Measurements from ENCODE around the gene USP43.

Gene USP43

GRCh38 chr17:9765322-9765721, 120.0 kb downstream of the USP43 start:
- Histone ChIP-seq H3K9ac (ENCODE audit: low read depth, low read length, poor library complexity) (no peak overlapping the region), H2AFZ (ENCODE audit: low read length) (no peak overlapping the region), H3K79me1 (ENCODE audit: low read depth, low read length) (no peaks in the 10 kb centered on the region), H3K14ac (ENCODE audit: low read length) (no peak overlapping the region), H3K4ac (ENCODE audit: low read length) (no peak overlapping the region), H3K9me3 (replicated peaks in 1 of 2; ENCODE audit: control insufficient read depth in 2 of 2, insufficient read depth in 1 of 2, low read depth in 1 of 2, low read length in 2 of 2) (no peaks in the 10 kb centered on the region), H3K36me3 (replicated peaks in 1 of 2; ENCODE audit: control insufficient read depth in 2 of 2, insufficient read depth in 2 of 2, low read length in 2 of 2) (no peaks in the 10 kb centered on the region), H4K8ac (ENCODE audit: low read depth, low read length) (no peak overlapping the region), H4K91ac (ENCODE audit: low read depth, low read length, poor library complexity) (no peak overlapping the region), H3K27ac (replicated peaks; ENCODE audit: low read length) (no peak overlapping the region), H2BK12ac (ENCODE audit: low read length) (no peak overlapping the region), H3K4me1 (ENCODE audit: control insufficient read depth in 2 of 2, insufficient read depth in 1 of 2, low read depth in 1 of 2, low read length in 2 of 2) (no peaks in the 10 kb centered on the region), H2BK5ac (ENCODE audit: low read length) (no peak overlapping the region), H3K4me3 (ENCODE audit: low read length in 2 of 2) (no peak overlapping the region), H3K4me2 (ENCODE audit: insufficient read depth, low read length, poor library complexity, severe bottlenecking) (no peak overlapping the region), H3K18ac (ENCODE audit: low read length) (no peak overlapping the region), H3K23ac (ENCODE audit: low read depth, low read length, poor library complexity) (no peak overlapping the region), H3K27me3 (ENCODE audit: control insufficient read depth in 3 of 3, insufficient read depth in 3 of 3, low read depth in 1 of 3, low read length in 3 of 3) (no peaks in the 10 kb centered on the region), H2BK120ac (ENCODE audit: low read depth, low read length) (no peak overlapping the region), H2AK5ac (ENCODE audit: low read depth, low read length) (no peak overlapping the region), H2BK15ac (ENCODE audit: low read length) (no peak overlapping the region)
- no peak for DNase-seq (ENCODE audit: low spot score)
- no CpG with 5 or more reads among the region's 1 CpG for WGBS, 2 donors (ENCODE audit: extremely low coverage in 2 of 2, insufficient read length in 2 of 2, insufficient replicate concordance in 1 of 2)

- DNase-seq (ENCODE audit: low spot score), result no peak
- no peak overlapping the region for H3K14ac ChIP-seq (ENCODE audit: low read length)
- H3K27ac ChIP-seq (replicated peaks; ENCODE audit: low read length), result no peak overlapping the region
Observed at GRCh38 chr17:9766970-9767369, 121.7 kb downstream of the USP43 start.

DNA sequence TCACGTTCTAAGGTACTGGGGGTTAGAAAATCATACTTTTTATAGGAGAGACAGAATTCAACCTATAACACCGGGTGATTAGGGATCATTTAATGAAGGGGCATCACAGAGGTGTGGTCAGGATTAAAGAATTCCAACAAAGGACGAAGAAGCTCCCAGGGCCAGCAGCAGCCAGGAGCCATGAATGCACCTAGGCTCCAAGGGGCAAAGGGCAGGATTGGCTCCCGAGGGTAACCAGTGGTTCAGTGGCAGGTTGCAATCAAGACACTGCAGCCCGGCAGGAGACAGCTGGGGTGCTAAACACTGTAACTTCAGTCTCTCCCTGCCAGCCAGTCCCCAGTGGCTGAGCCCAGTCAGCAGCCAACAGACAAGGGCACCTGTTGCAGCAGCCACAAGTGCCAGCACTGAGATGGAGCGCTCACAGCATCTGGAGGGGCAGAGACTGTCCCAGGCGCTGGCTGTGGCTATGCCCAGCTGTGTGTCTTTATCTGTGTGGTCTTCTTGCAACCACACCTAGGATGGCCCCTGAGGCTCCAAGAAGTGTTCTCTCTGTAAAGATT, 122.2 kb downstream of the USP43 start:
- no peaks in the 10 kb centered on the region for H3K4me1 ChIP-seq (ENCODE audit: control insufficient read depth in 2 of 2, insufficient read depth in 1 of 2, low read depth in 1 of 2, low read length in 2 of 2)
- no peak overlapping the region for H3K14ac ChIP-seq (ENCODE audit: low read length)
- no peaks in the 10 kb centered on the region for H3K9me3 ChIP-seq (replicated peaks in 1 of 2; ENCODE audit: control insufficient read depth in 2 of 2, insufficient read depth in 1 of 2, low read depth in 1 of 2, low read length in 2 of 2)
- H3K23ac ChIP-seq (ENCODE audit: low read depth, low read length, poor library complexity), result no peak overlapping the region
- no peak overlapping the region for H2BK120ac ChIP-seq (ENCODE audit: low read depth, low read length)
- H3K9ac ChIP-seq (ENCODE audit: low read depth, low read length, poor library complexity), result no peak overlapping the region
- no peaks in the 10 kb centered on the region for H3K27me3 ChIP-seq (ENCODE audit: control insufficient read depth in 3 of 3, insufficient read depth in 3 of 3, low read depth in 1 of 3, low read length in 3 of 3)
- no peaks in the 10 kb centered on the region for H3K79me1 ChIP-seq (ENCODE audit: low read depth, low read length)
- H3K4me3 ChIP-seq (ENCODE audit: low read length in 2 of 2), result no peak overlapping the region
- no peak overlapping the region for H4K8ac ChIP-seq (ENCODE audit: low read depth, low read length)
- no peaks in the 10 kb centered on the region for H3K36me3 ChIP-seq (replicated peaks in 1 of 2; ENCODE audit: control insufficient read depth in 2 of 2, insufficient read depth in 2 of 2, low read length in 2 of 2)
- H3K4ac ChIP-seq (ENCODE audit: low read length), result no peak overlapping the region
- H2AFZ ChIP-seq (ENCODE audit: low read length), result no peak overlapping the region
- H2BK5ac ChIP-seq (ENCODE audit: low read length), result no peak overlapping the region
- no peak for DNase-seq (ENCODE audit: low spot score)
- no peak overlapping the region for H2BK15ac ChIP-seq (ENCODE audit: low read length)
- H3K27ac ChIP-seq (replicated peaks; ENCODE audit: low read length), result no peak overlapping the region
- H2BK12ac ChIP-seq (ENCODE audit: low read length), result no peak overlapping the region
- H3K18ac ChIP-seq (ENCODE audit: low read length), result no peak overlapping the region
- no CpG with 5 or more reads among the region's 7 CpGs for WGBS, 2 donors (ENCODE audit: extremely low coverage in 2 of 2, insufficient read length in 2 of 2, insufficient replicate concordance in 1 of 2)
- H4K91ac ChIP-seq (ENCODE audit: low read depth, low read length, poor library complexity), result no peak overlapping the region
- H3K4me2 ChIP-seq (ENCODE audit: insufficient read depth, low read length, poor library complexity, severe bottlenecking), result no peak overlapping the region
- H2AK5ac ChIP-seq (ENCODE audit: low read depth, low read length), result no peak overlapping the region

More at GRCh38 chr17:9766970-9767369, 121.7 kb downstream of the USP43 start:
- Histone ChIP-seq H3K23ac (ENCODE audit: low read depth, low read length, poor library complexity) (no peak overlapping the region), H4K91ac (ENCODE audit: low read depth, low read length, poor library complexity) (no peak overlapping the region), H3K36me3 (replicated peaks in 1 of 2; ENCODE audit: control insufficient read depth in 2 of 2, insufficient read depth in 2 of 2, low read length in 2 of 2) (no peaks in the 10 kb centered on the region), H3K9me3 (replicated peaks in 1 of 2; ENCODE audit: control insufficient read depth in 2 of 2, insufficient read depth in 1 of 2, low read depth in 1 of 2, low read length in 2 of 2) (no peaks in the 10 kb centered on the region), H2BK12ac (ENCODE audit: low read length) (no peak overlapping the region), H2AFZ (ENCODE audit: low read length) (no peak overlapping the region), H3K18ac (ENCODE audit: low read length) (no peak overlapping the region), H3K27me3 (ENCODE audit: control insufficient read depth in 3 of 3, insufficient read depth in 3 of 3, low read depth in 1 of 3, low read length in 3 of 3) (no peaks in the 10 kb centered on the region), H2AK5ac (ENCODE audit: low read depth, low read length) (no peak overlapping the region), H3K4me2 (ENCODE audit: insufficient read depth, low read length, poor library complexity, severe bottlenecking) (no peak overlapping the region), H3K4ac (ENCODE audit: low read length) (no peak overlapping the region), H2BK5ac (ENCODE audit: low read length) (no peak overlapping the region), H3K4me1 (ENCODE audit: control insufficient read depth in 2 of 2, insufficient read depth in 1 of 2, low read depth in 1 of 2, low read length in 2 of 2) (no peaks in the 10 kb centered on the region), H3K9ac (ENCODE audit: low read depth, low read length, poor library complexity) (no peak overlapping the region), H4K8ac (ENCODE audit: low read depth, low read length) (no peak overlapping the region), H2BK120ac (ENCODE audit: low read depth, low read length) (no peak overlapping the region), H3K79me1 (ENCODE audit: low read depth, low read length) (no peaks in the 10 kb centered on the region), H3K4me3 (ENCODE audit: low read length in 2 of 2) (no peak overlapping the region), H2BK15ac (ENCODE audit: low read length) (no peak overlapping the region)
- WGBS, 2 donors (ENCODE audit: extremely low coverage in 2 of 2, insufficient read length in 2 of 2, insufficient replicate concordance in 1 of 2), result no CpG with 5 or more reads among the region's 5 CpGs

DNA sequence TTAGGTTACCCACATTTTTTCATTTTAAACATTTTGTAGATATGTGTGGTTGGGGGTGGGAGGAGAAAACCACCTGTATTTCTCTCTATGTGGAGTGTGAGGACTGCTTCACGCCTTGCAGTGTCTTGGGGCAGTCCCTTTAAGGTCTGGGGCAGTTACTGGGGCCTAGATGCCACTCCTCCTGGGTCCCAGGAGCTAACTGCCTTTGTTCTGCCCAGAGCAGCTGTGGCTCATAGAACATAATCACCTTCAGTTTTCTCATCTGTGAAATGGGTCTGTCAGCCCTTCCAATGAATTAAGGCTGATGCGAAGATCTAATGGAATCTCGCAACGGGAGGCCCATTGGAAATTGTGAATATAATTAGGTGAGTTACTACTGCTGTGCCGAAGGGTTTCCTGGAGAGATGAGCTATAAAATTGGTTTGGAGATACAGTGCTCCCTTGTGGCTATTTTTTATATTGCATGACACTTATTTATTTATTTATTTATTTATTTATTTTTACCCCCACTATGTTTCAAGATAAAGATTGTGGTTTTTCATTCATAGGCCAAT, 123.1 kb downstream of the USP43 start:
- Histone ChIP-seq H2AFZ (ENCODE audit: low read length) (no peak overlapping the region), H3K4ac (ENCODE audit: low read length) (no peak overlapping the region), H3K27ac (replicated peaks; ENCODE audit: low read length) (no peak overlapping the region), H4K8ac (ENCODE audit: low read depth, low read length) (no peak overlapping the region), H2AK5ac (ENCODE audit: low read depth, low read length) (no peak overlapping the region), H3K23ac (ENCODE audit: low read depth, low read length, poor library complexity) (no peak overlapping the region), H3K4me3 (ENCODE audit: low read length in 2 of 2) (no peak overlapping the region), H4K91ac (ENCODE audit: low read depth, low read length, poor library complexity) (no peak overlapping the region), H3K18ac (ENCODE audit: low read length) (no peak overlapping the region), H3K4me1 (ENCODE audit: control insufficient read depth in 2 of 2, insufficient read depth in 1 of 2, low read depth in 1 of 2, low read length in 2 of 2) (no peaks in the 10 kb centered on the region), H2BK15ac (ENCODE audit: low read length) (no peak overlapping the region), H2BK12ac (ENCODE audit: low read length) (no peak overlapping the region), H3K36me3 (replicated peaks in 1 of 2; ENCODE audit: control insufficient read depth in 2 of 2, insufficient read depth in 2 of 2, low read length in 2 of 2) (no peaks in the 10 kb centered on the region), H2BK5ac (ENCODE audit: low read length) (no peak overlapping the region), H2BK120ac (ENCODE audit: low read depth, low read length) (no peak overlapping the region), H3K9ac (ENCODE audit: low read depth, low read length, poor library complexity) (no peak overlapping the region), H3K9me3 (replicated peaks in 1 of 2; ENCODE audit: control insufficient read depth in 2 of 2, insufficient read depth in 1 of 2, low read depth in 1 of 2, low read length in 2 of 2) (no peaks in the 10 kb centered on the region), H3K14ac (ENCODE audit: low read length) (no peak overlapping the region), H3K4me2 (ENCODE audit: insufficient read depth, low read length, poor library complexity, severe bottlenecking) (no peak overlapping the region), H3K27me3 (ENCODE audit: control insufficient read depth in 3 of 3, insufficient read depth in 3 of 3, low read depth in 1 of 3, low read length in 3 of 3) (no peaks in the 10 kb centered on the region), H3K79me1 (ENCODE audit: low read depth, low read length) (no peaks in the 10 kb centered on the region)
- DNase-seq (ENCODE audit: low spot score), result peak; percentile 15
- WGBS, 2 donors (ENCODE audit: extremely low coverage in 2 of 2, insufficient read length in 2 of 2, insufficient replicate concordance in 1 of 2), result no CpG with 5 or more reads among the region's 5 CpGs

Data from neuronal stem cell (in vitro differentiated cells).